ENCODE measurements around the gene CLTC.
A peak's percentile ranks its signal among the peaks of the same experiment; 100 is the strongest.

DNA sequence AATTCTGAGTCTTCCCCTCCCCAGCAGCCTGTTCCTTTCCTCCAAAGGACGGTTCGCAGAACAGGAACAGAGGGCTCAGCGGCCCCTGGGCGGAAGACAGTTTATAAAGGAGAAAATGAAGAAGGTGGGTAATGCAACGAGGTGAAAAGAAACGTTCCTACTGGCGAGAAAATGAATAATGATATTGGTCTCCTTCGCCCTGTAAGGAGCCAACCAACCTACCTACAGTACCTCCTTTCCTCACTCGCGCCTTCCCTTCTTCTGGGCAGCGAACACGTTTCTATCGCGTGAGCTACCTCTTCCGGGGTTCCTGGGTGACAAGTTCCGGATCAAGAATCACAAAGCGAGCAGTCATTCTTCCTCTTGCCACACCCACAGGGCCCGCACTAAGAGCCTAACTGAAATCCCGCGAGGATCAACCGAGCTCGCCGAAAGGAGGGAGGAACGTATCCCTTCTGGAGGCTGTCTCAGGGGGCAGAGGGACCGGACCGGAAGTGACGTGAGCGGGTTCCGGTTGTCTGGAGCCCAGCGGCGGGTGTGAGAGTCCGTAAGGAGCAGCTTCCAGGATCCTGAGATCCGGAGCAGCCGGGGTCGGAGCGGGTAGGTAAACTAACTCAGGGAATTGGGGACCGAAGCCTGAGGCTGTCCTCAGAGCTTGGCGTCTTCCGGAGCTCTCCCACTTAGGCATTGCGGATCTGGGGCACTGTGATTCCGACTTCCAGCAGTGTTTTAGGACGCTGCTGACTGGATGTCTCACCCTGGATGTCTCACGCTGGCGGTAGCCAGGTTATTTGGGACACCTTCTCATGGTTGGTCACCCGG is 87.7 kb downstream of the CLTC start, which contains the start of the genes PTRH2 and VMP1:
- TF ChIP-seq, protein P1, sequence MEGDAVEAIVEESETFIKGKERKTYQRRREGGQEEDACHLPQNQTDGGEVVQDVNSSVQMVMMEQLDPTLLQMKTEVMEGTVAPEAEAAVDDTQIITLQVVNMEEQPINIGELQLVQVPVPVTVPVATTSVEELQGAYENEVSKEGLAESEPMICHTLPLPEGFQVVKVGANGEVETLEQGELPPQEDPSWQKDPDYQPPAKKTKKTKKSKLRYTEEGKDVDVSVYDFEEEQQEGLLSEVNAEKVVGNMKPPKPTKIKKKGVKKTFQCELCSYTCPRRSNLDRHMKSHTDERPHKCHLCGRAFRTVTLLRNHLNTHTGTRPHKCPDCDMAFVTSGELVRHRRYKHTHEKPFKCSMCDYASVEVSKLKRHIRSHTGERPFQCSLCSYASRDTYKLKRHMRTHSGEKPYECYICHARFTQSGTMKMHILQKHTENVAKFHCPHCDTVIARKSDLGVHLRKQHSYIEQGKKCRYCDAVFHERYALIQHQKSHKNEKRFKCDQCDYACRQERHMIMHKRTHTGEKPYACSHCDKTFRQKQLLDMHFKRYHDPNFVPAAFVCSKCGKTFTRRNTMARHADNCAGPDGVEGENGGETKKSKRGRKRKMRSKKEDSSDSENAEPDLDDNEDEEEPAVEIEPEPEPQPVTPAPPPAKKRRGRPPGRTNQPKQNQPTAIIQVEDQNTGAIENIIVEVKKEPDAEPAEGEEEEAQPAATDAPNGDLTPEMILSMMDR (conservative IDR thresholded peaks at IDR 0.05; ENCODE audit: low read depth in 2 of 2) = no peak
- TF ChIP-seq EZH2 (IDR thresholded peaks at IDR 0.05; ENCODE audit: low read depth, unreplicated experiment) (no peak), JUNB (IDR thresholded peaks at IDR 0.05; ENCODE audit: unreplicated experiment) (no peak), EZH2phosphoT487 (IDR thresholded peaks at IDR 0.05; ENCODE audit: unreplicated experiment) (no peak), POLR2AphosphoS5 (IDR thresholded peaks at IDR 0.05; ENCODE audit: low read depth) (peak; percentile 99), NANOG (IDR thresholded peaks at IDR 0.05; ENCODE audit: borderline replicate concordance) (no peak)
